K562 (cell line): ENCODE measurements around the gene SCIN. TPM values are rescaled to one million over a fixed set of nuclear protein-coding genes. Genes with fewer than 3 reads are reported as not detected.

ENCODE experiments used
- ATF3 ChIP-seq, 2 experiments: fragments of 450-650 bp in 1 of 2; sonication (generic) in 1 of 2; formaldehyde crosslinking in 1 of 2; IDR thresholded peaks in 1 of 2; conservative IDR thresholded peaks in 1 of 2; 2 replicates each; pipeline versions ENCODE4 v1.6.1 to v1.8.1; 2016 to 2023; ENCODE audit warnings: mild to moderate bottlenecking in 2 of 2, moderate library complexity in 2 of 2, inconsistent platforms in 1 of 2, missing genetic modification reagents in 1 of 2
- BCL6 ChIP-seq: fragments of 250-450 bp; sonication (Bioruptor Pico); IDR thresholded peaks from 2 replicates; pipeline ENCODE4 v1.4.0; 2020
- ERF ChIP-seq: fragments of 450-650 bp; formaldehyde crosslinking; IDR thresholded peaks from 2 replicates; pipeline ENCODE4 v1.4.0; 2020; ENCODE audit warnings: mild to moderate bottlenecking, mixed read lengths
- ETV5 ChIP-seq: sonication (generic); formaldehyde crosslinking; IDR thresholded peaks from 2 replicates; pipeline ENCODE4 v1.4.0; 2020; ENCODE audit warnings: low read depth, mild to moderate bottlenecking, missing genetic modification reagents
- HMGXB4 ChIP-seq: sonication (generic); formaldehyde crosslinking; IDR thresholded peaks from 2 replicates; pipeline ENCODE4 v1.8.1; 2023; ENCODE audit warnings: mild to moderate bottlenecking, missing genetic modification reagents
- MAFK ChIP-seq: IDR thresholded peaks from 2 replicates; pipeline ENCODE4 v1.6.1; 2011; ENCODE audit warnings: low read length, improper control_type of control experiment
- RBM39 ChIP-seq: fragments of 200-400 bp; formaldehyde crosslinking; optimal IDR thresholded peaks from 2 replicates; pipeline ENCODE3; 2018; ENCODE audit warnings: low read depth, low read length
- SMARCB1 ChIP-seq: IDR thresholded peaks from 2 replicates; pipeline ENCODE4 v1.6.1; 2011; ENCODE audit warnings: improper control_type of control experiment, low read depth; ENCODE audit not compliant: insufficient read length
- SMC3 ChIP-seq: conservative IDR thresholded peaks from 2 replicates; pipeline ENCODE4 v1.6.1; 2011; ENCODE audit warnings: low read depth, low read length, improper control_type of control experiment; ENCODE audit not compliant: insufficient read depth
- XRCC3 ChIP-seq: fragments of 450-650 bp; IDR thresholded peaks from 2 replicates; pipeline ENCODE4 v1.6.1; 2017; ENCODE audit warnings: mild to moderate bottlenecking, moderate library complexity
- ZKSCAN1 ChIP-seq: fragments of 150-350 bp; IDR thresholded peaks from 2 replicates; pipeline ENCODE4 v1.6.1; 2016; ENCODE audit warnings: low read depth, low read length
- ZNF407 ChIP-seq: fragments of 450-650 bp; IDR thresholded peaks from 2 replicates; pipeline ENCODE4 v1.6.1; 2016; ENCODE audit warnings: low read depth
- ZNF655 ChIP-seq: fragments of 250-450 bp; sonication (Bioruptor Pico); IDR thresholded peaks from 2 replicates; pipeline ENCODE4 v1.5.0; 2021
- ZNF696 ChIP-seq: fragments of 250-450 bp; sonication (Bioruptor Pico); conservative IDR thresholded peaks from 2 replicates; pipeline ENCODE4 v1.4.0; 2020; ENCODE audit warnings: mild to moderate bottlenecking, moderate library complexity
- ZNF75A ChIP-seq: fragments of 450-650 bp; formaldehyde crosslinking; IDR thresholded peaks from 2 replicates; pipeline ENCODE4 v1.4.0; 2020; ENCODE audit warnings: mild to moderate bottlenecking
- polyA plus RNA-seq, 8 experiments: library from polyadenylated mRNA; depleted of rRNA in 4 of 8; stranded (reverse) in 5 of 8; unstranded in 3 of 8; fragments of >200 nt; fragmentation: Nextera tagmentation in 2 of 8; fragmentation: Illumina TruSeq in 1 of 8; extraction: Ambion mirVana in 2 of 8; extraction: Trizol in 1 of 8; gene quantifications; 2 replicates each; pipeline versions ENCODE4 v1.2.1 to v1.2.3, GENCODE V29; 2011 to 2014; ENCODE audit warnings: inconsistent platforms in 1 of 8, missing spikeins in 1 of 8
- total RNA-seq, 7 experiments: library from RNA; depleted of rRNA in 6 of 7; stranded (reverse); fragments of >200 nt in 6 of 7; fragmentation: Illumina TruSeq in 2 of 7; extraction: Trizol in 2 of 7; gene quantifications; 2 replicates each; pipeline versions ENCODE4 v1.2.1 to v1.2.3, GENCODE V29; 2011 to 2021; ENCODE audit warnings: low replicate concordance in 1 of 7

Gene SCIN
- total and polyA plus RNA-seq, 9 of the 15 experiments (the other 6 are each of a cell fraction or from before 2014, with no cell fraction given) = 0.67 to 18.2 (median 10.6) TPM

GRCh38 chr7:12584930-12585329, 14.4 kb downstream of the SCIN start (continued):
- no peak for TF ChIP-seq ZNF75A (CRISPR knock-in tag)
- no peak for TF ChIP-seq HMGXB4 (CRISPR knock-in tag)
- TF ChIP-seq ZNF407 = no peak
- 0 out of 2 replicates have a peak, but pooled peaks have one; percentile 27 for TF ChIP-seq ETV5
- no peak for TF ChIP-seq SMARCB1
- TF ChIP-seq SMC3 = no peak
- TF ChIP-seq ZNF696 (CRISPR knock-in tag) = no peak
- no peak for TF ChIP-seq ERF (CRISPR knock-in tag)
- TF ChIP-seq MAFK = peak; percentile 14; the same call in 1 of the 2 replicates
- no peak for TF ChIP-seq XRCC3
- no peak for TF ChIP-seq ATF3 (IDR thresholded peaks at IDR 0.05)
- no peak for TF ChIP-seq ATF3 (CRISPR knock-in tag; conservative IDR thresholded peaks at IDR 0.05)
- no peak for TF ChIP-seq ZNF655 (CRISPR knock-in tag)
- TF ChIP-seq RBM39 = no peak
- 0 out of 2 replicates have a peak, but pooled peaks have one; percentile 31 for TF ChIP-seq ZKSCAN1
- TF ChIP-seq BCL6 (CRISPR knock-in tag) = no peak
